DND-41 (cell line): ENCODE measurements around the gene COX18.
A peak's percentile ranks its signal among the peaks of the same experiment; 100 is the strongest.

Source experiments
- CTCF ChIP-seq: IDR thresholded peaks from 2 replicates; pipeline ENCODE4 v1.5.1; 2012; ENCODE audit warnings: borderline replicate concordance, low read length, moderate library complexity, mild to moderate bottlenecking; ENCODE audit not compliant: poor library complexity, severe bottlenecking; ENCODE audit errors: extremely low read depth
- EZH2 ChIP-seq: IDR thresholded peaks from 3 replicates; pipeline ENCODE4 v1.6.1; 2012; ENCODE audit warnings: borderline replicate concordance, low read depth, mild to moderate bottlenecking, moderate library complexity, low read length, inconsistent platforms; ENCODE audit not compliant: severe bottlenecking

GRCh38 chr4:73019462-73020047 lies 50.0 kb downstream of the COX18 start:
- TF ChIP-seq EZH2 (no peak), CTCF (peak; percentile 72)
